H1 (cell line): ENCODE results near the gene ZNF362.

Experiments used
- ATF3 ChIP-seq: IDR thresholded peaks from 2 replicates; pipeline ENCODE4 v1.6.1; 2011; ENCODE audit warnings: low read depth, mild to moderate bottlenecking, low read length; ENCODE audit not compliant: insufficient read depth
- CBX5 ChIP-seq: fragments of 300-800, 300-1000 bp; sonication (generic); IDR thresholded peaks from 2 replicates; pipeline ENCODE4 v1.7.1; 2016; ENCODE audit warnings: antibody characterized with exemption, low read length, low read depth
- CHD1 ChIP-seq: IDR thresholded peaks from 2 replicates; pipeline ENCODE4 v1.6.1; 2012; ENCODE audit warnings: low read depth, low read length, improper control_type of control experiment
- CREB1 ChIP-seq: IDR thresholded peaks from 2 replicates; pipeline ENCODE4 v1.6.1; 2012; ENCODE audit warnings: inconsistent platforms
- CTCF ChIP-seq, 3 experiments: IDR thresholded peaks; 1 replicate in 2 of 3; 2 replicates in 1 of 3; pipeline versions ENCODE4 v1.5.1 to v1.6.1; 2011; ENCODE audit warnings: low read length in 3 of 3, mild to moderate bottlenecking in 3 of 3, inconsistent platforms in 2 of 3, low read depth in 1 of 3, moderate library complexity in 1 of 3; ENCODE audit not compliant: insufficient read depth in 1 of 3; ENCODE audit errors: control extremely low read depth in 1 of 3
- EP300 ChIP-seq, 2 experiments: IDR thresholded peaks; 1 replicate in 1 of 2; 2 replicates in 1 of 2; pipeline ENCODE4 v1.6.1; 2011 to 2012; ENCODE audit warnings: low read depth in 2 of 2, low read length in 2 of 2, mild to moderate bottlenecking in 2 of 2, borderline replicate concordance in 1 of 2, inconsistent platforms in 1 of 2, moderate library complexity in 1 of 2
- EZH2 ChIP-seq: fragments of 200-600 bp; sonication (generic); IDR thresholded peaks from 2 replicates; pipeline ENCODE4 v1.7.1; 2012; ENCODE audit warnings: low read depth, mild to moderate bottlenecking, moderate library complexity, low read length, inconsistent platforms; ENCODE audit not compliant: severe bottlenecking
- POLR2A ChIP-seq, 2 experiments: IDR thresholded peaks; 1 replicate in 1 of 2; 2 replicates in 1 of 2; pipeline ENCODE4 v1.6.1; 2011; ENCODE audit warnings: low read depth in 2 of 2, low read length in 2 of 2, mild to moderate bottlenecking in 2 of 2; ENCODE audit errors: control extremely low read depth in 1 of 2
- POLR2AphosphoS5 ChIP-seq: IDR thresholded peaks from 2 replicates; pipeline ENCODE4 v1.6.1; 2011; ENCODE audit warnings: low read depth, low read length
- RAD21 ChIP-seq, 2 experiments: IDR thresholded peaks in 1 of 2; conservative IDR thresholded peaks in 1 of 2; 2 replicates each; pipeline ENCODE4 v1.6.1; 2011; ENCODE audit warnings: low read depth in 2 of 2, low read length in 2 of 2, improper control_type of control experiment in 1 of 2, inconsistent platforms in 1 of 2, mild to moderate bottlenecking in 1 of 2, moderate library complexity in 1 of 2
- SP1 ChIP-seq: IDR thresholded peaks from 2 replicates; pipeline ENCODE4 v1.6.1; 2011; ENCODE audit warnings: low read depth, low read length
- SP2 ChIP-seq: IDR thresholded peaks from 2 replicates; pipeline ENCODE4 v1.6.1; 2012; ENCODE audit warnings: mild to moderate bottlenecking, low read length, inconsistent platforms

- no peak for TF ChIP-seq POLR2AphosphoS5
- TF ChIP-seq EP300 (IDR thresholded peaks at IDR 0.05; ENCODE audit: borderline replicate concordance in 1 of 2, low read depth in 2 of 2, low read length in 2 of 2): no peak
- TF ChIP-seq CTCF (IDR thresholded peaks at IDR 0.05; ENCODE audit: control extremely low read depth in 1 of 3, insufficient read depth in 1 of 3, low read depth in 1 of 3, low read length in 3 of 3): no peak
- no peak for TF ChIP-seq CBX5
- TF ChIP-seq CHD1: no peak
- TF ChIP-seq ATF3: no peak
- TF ChIP-seq SP2: no peak
- TF ChIP-seq CREB1: no peak
- TF ChIP-seq SP1: no peak
- no peak for TF ChIP-seq EZH2
- TF ChIP-seq RAD21 (IDR thresholded peaks at IDR 0.05 in 1 of 2, conservative IDR thresholded peaks at IDR 0.05 in 1 of 2; ENCODE audit: low read depth in 2 of 2, low read length in 2 of 2): no peak
- no peak for TF ChIP-seq POLR2A (IDR thresholded peaks at IDR 0.05; ENCODE audit: control extremely low read depth in 1 of 2, low read depth in 2 of 2, low read length in 2 of 2)
These were observed 58.1 kb downstream of the ZNF362 start for GRCh38 chr1:33314416-33314815.
